HG02970 (cell line): ENCODE data around the gene STK39.
A peak's percentile ranks its signal among the peaks of the same experiment; 100 is the strongest.

Experiments used
- ATAC-seq: cut with Tn5 transposase; IDR thresholded peaks from one replicate; pipeline ENCODE4 v1.9.1; 2021; ENCODE audit warnings: mild to moderate bottlenecking, moderate library complexity, moderate number of reproducible peaks; ENCODE audit not compliant: unreplicated experiment, low FRiP score

The STK39 gene

GRCh38 chr2:168060986-168061750 lies 186.2 kb downstream of the STK39 start:
- ATAC-seq: no peak

- no peak for ATAC-seq
These were observed 187.6 kb downstream of the STK39 start for GRCh38 chr2:168059758-168060157.

GRCh38 chr2:168058675-168059074 lies 188.7 kb downstream of the STK39 start:
- no peak for ATAC-seq

GRCh38 chr2:168056242-168056787 lies 191.1 kb downstream of the STK39 start:
- ATAC-seq: no peak

GRCh38 chr2:168054657-168055056 lies 192.7 kb downstream of the STK39 start:
- ATAC-seq: no peak

GRCh38 chr2:168053676-168054075 lies 193.7 kb downstream of the STK39 start:
- ATAC-seq: no peak

- ATAC-seq: no peak
These were observed 194.6 kb downstream of the STK39 start for GRCh38 chr2:168052773-168053172.

GRCh38 chr2:168050377-168050776 lies 197.0 kb downstream of the STK39 start:
- ATAC-seq: no peak

GRCh38 chr2:168049609-168050008 lies 197.8 kb downstream of the STK39 start:
- ATAC-seq: no peak

GRCh38 chr2:168047091-168047690 lies 200.2 kb downstream of the STK39 start:
- ATAC-seq: no peak

- no peak for ATAC-seq
These were observed 202.8 kb downstream of the STK39 start for GRCh38 chr2:168044579-168044978.

- ATAC-seq: no peak
These were observed 203.2 kb downstream of the STK39 start for GRCh38 chr2:168044176-168044575.

GRCh38 chr2:168042127-168042824 lies 205.1 kb downstream of the STK39 start:
- ATAC-seq: peak; percentile 97

- ATAC-seq: no peak
These were observed 207.5 kb downstream of the STK39 start for GRCh38 chr2:168039881-168040280.

- no peak for ATAC-seq
These were observed 209.6 kb downstream of the STK39 start for GRCh38 chr2:168037778-168038177.

GRCh38 chr2:168035458-168035857 lies 211.9 kb downstream of the STK39 start:
- ATAC-seq: no peak

- ATAC-seq: no peak
These were observed 212.8 kb downstream of the STK39 start for GRCh38 chr2:168034616-168035015.

GRCh38 chr2:168033966-168034365 lies 213.4 kb downstream of the STK39 start:
- no peak for ATAC-seq

- ATAC-seq: no peak
These were observed 215.3 kb downstream of the STK39 start for GRCh38 chr2:168032091-168032490.

GRCh38 chr2:168030862-168031624 lies 216.4 kb downstream of the STK39 start:
- peak; percentile 80 for ATAC-seq

GRCh38 chr2:168029071-168029470 lies 218.3 kb downstream of the STK39 start:
- no peak for ATAC-seq
